Thoracic aorta (tissue), 2 donors: ENCODE results near the gene SURF1. TPM values are rescaled to one million over a fixed set of nuclear protein-coding genes. Genes with fewer than 3 reads are reported as not detected.

ENCODE experiments used
- ATAC-seq: fragments of 150-250 bp; one replicate; pipeline ENCODE4 v1.8.0; 2017; ENCODE audit warnings: low read depth; ENCODE audit not compliant: insufficient number of reproducible peaks, low FRiP score
- DNase-seq: peaks from one replicate; pipeline ENCODE4 v3.0.0-alpha.2; 2020; ENCODE audit warnings: low spot score
- H3K27ac ChIP-seq, 2 donors: fragments of 200-600 bp; sonication (generic); 1 replicate in 1 of 2; 2 replicates in 1 of 2; pipeline ENCODE4 v1.5.1; 2016; ENCODE audit warnings: mild to moderate bottlenecking in 2 of 2, moderate library complexity in 2 of 2
- H3K27me3 ChIP-seq: fragments of 200-600 bp; sonication (generic); replicated peaks from 2 replicates; pipeline ENCODE4 v1.6.0; 2016; ENCODE audit warnings: mild to moderate bottlenecking; ENCODE audit not compliant: insufficient read depth
- H3K36me3 ChIP-seq: fragments of 200-600 bp; sonication (generic); one replicate; pipeline ENCODE4 v1.5.1; 2016
- H3K4me1 ChIP-seq, 2 donors: fragments of 200-600 bp; sonication (generic); 1 replicate in 1 of 2; 2 replicates in 1 of 2; pipeline versions ENCODE4 v1.5.1 to v1.6.0; 2016; ENCODE audit warnings: low read depth in 2 of 2, mild to moderate bottlenecking in 1 of 2; ENCODE audit not compliant: control insufficient read depth in 1 of 2
- H3K4me3 ChIP-seq: fragments of 200-600 bp; sonication (generic); 2 replicates; pipeline ENCODE4 v1.5.1; 2016; ENCODE audit warnings: mild to moderate bottlenecking
- H3K9me3 ChIP-seq: fragments of 200-600 bp; sonication (generic); 2 replicates; pipeline ENCODE4 v1.5.1; 2016
- total RNA-seq, 2 donors: library from RNA; depleted of rRNA; stranded (reverse); fragments of >200 nt; gene quantifications; one replicate each; pipeline versions ENCODE4 v1.1.0 to v1.2.3, GENCODE V29; 2016
- TF ChIP-seq, protein P1 (sequence below): fragments of 200-600 bp; sonication (generic); IDR thresholded peaks from one replicate; pipeline ENCODE4 v1.5.1; 2019; ENCODE audit warnings: antibody characterized with exemption

Gene SURF1
- total RNA-seq, 2 donors from 2014 or later: 47.6 to 66.6 TPM

DNA sequence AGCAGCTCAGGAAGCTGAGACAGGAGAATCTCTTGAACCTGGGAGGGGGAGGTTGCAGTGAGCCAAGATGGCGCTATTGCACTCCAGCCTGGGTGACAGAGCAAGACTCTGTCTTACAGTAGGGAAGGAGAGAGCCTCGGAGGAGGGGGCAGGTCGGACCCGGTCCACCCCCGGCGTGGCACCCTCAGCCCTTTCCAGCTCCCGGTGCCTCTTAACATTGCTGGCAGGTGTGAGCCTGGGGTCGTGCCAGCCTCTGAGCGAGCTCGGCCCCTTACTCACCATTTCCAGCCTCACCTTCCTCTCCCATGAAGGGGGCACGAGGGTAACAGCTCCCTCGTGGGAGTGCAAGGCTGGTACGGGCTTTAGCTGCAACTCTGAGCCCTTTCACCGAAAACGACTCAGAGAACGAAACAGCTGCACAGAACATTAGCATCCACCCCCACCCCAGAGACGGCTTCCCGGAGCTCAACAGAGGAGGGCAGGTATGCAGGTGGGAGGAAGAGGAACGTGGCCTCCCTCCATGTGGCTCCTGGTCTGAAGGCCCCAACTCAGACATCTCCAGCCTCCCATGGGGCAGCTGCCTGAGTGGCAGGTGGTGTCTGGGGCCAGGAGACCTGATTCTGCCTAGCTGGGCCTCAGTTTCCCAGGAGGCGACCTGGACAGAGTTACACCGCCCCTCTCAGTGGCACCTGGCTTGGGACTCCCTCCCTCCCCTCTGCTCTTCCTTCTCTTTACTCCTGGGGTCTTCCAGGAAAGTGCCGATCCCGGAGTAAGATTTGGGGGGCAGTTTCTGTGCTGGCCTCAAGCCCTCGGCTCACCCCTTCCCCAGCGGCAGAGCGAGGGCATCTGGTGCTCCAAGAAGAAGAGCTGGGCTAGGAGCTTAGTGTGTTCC is 52.8 kb downstream of the SURF1 start:
- Histone ChIP-seq H3K4me1 (no peaks in the 10 kb centered on the region), H3K27me3 (no peaks in the 10 kb centered on the region), H3K4me3 (no peak overlapping the region), H3K36me3 (no peaks in the 10 kb centered on the region), H3K9me3 (no peaks in the 10 kb centered on the region), H3K27ac (no peak overlapping the region)
- no peak for ATAC-seq
- DNase-seq: no peak
- TF ChIP-seq, protein P1, sequence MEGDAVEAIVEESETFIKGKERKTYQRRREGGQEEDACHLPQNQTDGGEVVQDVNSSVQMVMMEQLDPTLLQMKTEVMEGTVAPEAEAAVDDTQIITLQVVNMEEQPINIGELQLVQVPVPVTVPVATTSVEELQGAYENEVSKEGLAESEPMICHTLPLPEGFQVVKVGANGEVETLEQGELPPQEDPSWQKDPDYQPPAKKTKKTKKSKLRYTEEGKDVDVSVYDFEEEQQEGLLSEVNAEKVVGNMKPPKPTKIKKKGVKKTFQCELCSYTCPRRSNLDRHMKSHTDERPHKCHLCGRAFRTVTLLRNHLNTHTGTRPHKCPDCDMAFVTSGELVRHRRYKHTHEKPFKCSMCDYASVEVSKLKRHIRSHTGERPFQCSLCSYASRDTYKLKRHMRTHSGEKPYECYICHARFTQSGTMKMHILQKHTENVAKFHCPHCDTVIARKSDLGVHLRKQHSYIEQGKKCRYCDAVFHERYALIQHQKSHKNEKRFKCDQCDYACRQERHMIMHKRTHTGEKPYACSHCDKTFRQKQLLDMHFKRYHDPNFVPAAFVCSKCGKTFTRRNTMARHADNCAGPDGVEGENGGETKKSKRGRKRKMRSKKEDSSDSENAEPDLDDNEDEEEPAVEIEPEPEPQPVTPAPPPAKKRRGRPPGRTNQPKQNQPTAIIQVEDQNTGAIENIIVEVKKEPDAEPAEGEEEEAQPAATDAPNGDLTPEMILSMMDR: no peak

Other genes starting within 250 kb of the SURF1 start
- gene RALGDS, start 235.2 kb downstream of the SURF1 start, total RNA-seq: 10 to 100 TPM; 30.3 to 98.8 TPM
- gene GBGT1, start 192.6 kb downstream of the SURF1 start, total RNA-seq: 10 to 100 TPM; 45.5 to 46.8 TPM
- not detected for gene OBP2B, start 147.2 kb downstream of the SURF1 start, total RNA-seq
- under 1 TPM; 0.14 to 0.21 TPM for gene ABO, start 81.3 kb downstream of the SURF1 start, total RNA-seq
- gene SURF6, start 20.3 kb downstream of the SURF1 start, total RNA-seq: 10 to 100 TPM; 11.6 to 46.1 TPM
- gene MED22, start 8.4 kb downstream of the SURF1 start, total RNA-seq: 10 to 100 TPM; 50.0 to 51.2 TPM
- 100 to 1,000 TPM; 889 to 895 TPM for gene RPL7A, start 8.3 kb downstream of the SURF1 start, total RNA-seq
- 10 to 100 TPM in 1 of 2 donors, 1 to 10 TPM in 1; 7.0 to 13.3 TPM for gene SURF2, start 63 bp upstream of the SURF1 start, total RNA-seq
- 100 to 1,000 TPM; 152 to 154 TPM for gene SURF4, start 19.6 kb upstream of the SURF1 start, total RNA-seq
- gene STKLD1, start 19.9 kb upstream of the SURF1 start, total RNA-seq: under 1 TPM in 1 of 2 donors, not detected in 1; 0.42 TPM
- 10 to 100 TPM in 1 of 2 donors, 1 to 10 TPM in 1; 7.7 to 18.6 TPM for gene REXO4, start 61.5 kb upstream of the SURF1 start, total RNA-seq
- 1 to 10 TPM; 1.3 to 6.0 TPM for gene ADAMTS13, start 65.9 kb upstream of the SURF1 start, total RNA-seq
- 10 to 100 TPM; 15.8 to 19.5 TPM for gene CACFD1, start 103.5 kb upstream of the SURF1 start, total RNA-seq
- gene SLC2A6, start 122.6 kb upstream of the SURF1 start, total RNA-seq: 1 to 10 TPM; 4.6 to 8.8 TPM
- not detected for gene MYMK, start 168.5 kb upstream of the SURF1 start, total RNA-seq
- gene ADAMTSL2, start 178.2 kb upstream of the SURF1 start, total RNA-seq: 1 to 10 TPM; 2.8 to 5.5 TPM